Liver (tissue), 9 donors: ENCODE results near the gene MTOR. TPM values are rescaled to one million over a fixed set of nuclear protein-coding genes. Genes with fewer than 3 reads are reported as not detected.

ENCODE experiments used
- DNase-seq: peaks from one replicate; pipeline ENCODE4 v3.0.0-alpha.2; 2017; ENCODE audit warnings: low spot score
- H3K27ac ChIP-seq, 2 donors: one replicate each; pipeline ENCODE4 v1.7.0; 2013; ENCODE audit warnings: inconsistent platforms in 2 of 2, low read length in 2 of 2, control low read depth in 1 of 2, low read depth in 1 of 2, mild to moderate bottlenecking in 1 of 2
- H3K27me3 ChIP-seq, 4 donors: one replicate each; pipeline versions ENCODE4 v1.6.1 to v1.7.0; 2013; ENCODE audit warnings: low read length in 3 of 4, inconsistent platforms in 1 of 4, mild to moderate bottlenecking in 1 of 4, moderate library complexity in 1 of 4; ENCODE audit not compliant: control insufficient read depth in 4 of 4, insufficient read depth in 4 of 4
- H3K36me3 ChIP-seq, 4 donors: one replicate each; pipeline versions ENCODE4 v1.6.1 to v1.7.0; 2013; ENCODE audit warnings: low read length in 3 of 4, mild to moderate bottlenecking in 3 of 4, low read depth in 1 of 4, moderate library complexity in 1 of 4; ENCODE audit not compliant: control insufficient read depth in 4 of 4, insufficient read depth in 3 of 4
- H3K4me1 ChIP-seq, 4 donors: one replicate each; pipeline versions ENCODE4 v1.6.1 to v1.7.0; 2013; ENCODE audit warnings: low read length in 3 of 4, mild to moderate bottlenecking in 3 of 4, moderate library complexity in 1 of 4; ENCODE audit not compliant: control insufficient read depth in 4 of 4, insufficient read depth in 4 of 4
- H3K4me3 ChIP-seq, 3 donors: one replicate each; pipeline versions ENCODE4 v1.6.1 to v1.7.0; 2013; ENCODE audit warnings: low read length in 3 of 3, control low read depth in 1 of 3, low read depth in 1 of 3, mild to moderate bottlenecking in 1 of 3
- H3K9ac ChIP-seq, 2 donors: one replicate each; pipeline ENCODE4 v1.7.0; 2013; ENCODE audit warnings: low read length in 2 of 2, mild to moderate bottlenecking in 2 of 2, moderate library complexity in 2 of 2, control low read depth in 1 of 2, low read depth in 1 of 2
- H3K9me3 ChIP-seq, 4 donors: one replicate each; pipeline versions ENCODE4 v1.6.1 to v1.7.0; 2013; ENCODE audit warnings: low read length in 3 of 4; ENCODE audit not compliant: control insufficient read depth in 4 of 4
- ATF3 ChIP-seq: IDR thresholded peaks from 2 replicates; pipeline ENCODE4 v1.6.1; 2016; ENCODE audit warnings: antibody characterized with exemption
- EGR1 ChIP-seq, 2 donors: IDR thresholded peaks; 2 replicates each; pipeline ENCODE4 v1.6.1; 2016 to 2018; ENCODE audit warnings: antibody characterized with exemption in 2 of 2, low read depth in 2 of 2
- FOXA1 ChIP-seq: IDR thresholded peaks from 2 replicates; pipeline ENCODE4 v1.6.1; 2016; ENCODE audit warnings: antibody characterized with exemption
- FOXA2 ChIP-seq: IDR thresholded peaks from 2 replicates; pipeline ENCODE4 v1.6.1; 2016; ENCODE audit warnings: antibody characterized with exemption
- GABPA ChIP-seq, 2 donors: IDR thresholded peaks in 1 of 2; conservative IDR thresholded peaks in 1 of 2; 2 replicates each; pipeline ENCODE4 v1.6.1; 2016; ENCODE audit warnings: antibody characterized with exemption in 2 of 2, mild to moderate bottlenecking in 1 of 2, moderate library complexity in 1 of 2
- HNF4G ChIP-seq: IDR thresholded peaks from 2 replicates; pipeline ENCODE4 v1.6.1; 2016; ENCODE audit warnings: antibody characterized with exemption
- JUND ChIP-seq, 2 donors: IDR thresholded peaks; 2 replicates each; pipeline ENCODE4 v1.6.1; 2016; ENCODE audit warnings: antibody characterized with exemption in 2 of 2
- MAX ChIP-seq: IDR thresholded peaks from 2 replicates; pipeline ENCODE4 v1.6.1; 2016; ENCODE audit warnings: antibody characterized with exemption
- NR2F2 ChIP-seq: IDR thresholded peaks from 2 replicates; pipeline ENCODE4 v1.6.1; 2016; ENCODE audit warnings: antibody characterized with exemption
- RAD21 ChIP-seq, 2 donors: IDR thresholded peaks; 2 replicates each; pipeline ENCODE4 v1.6.1; 2016; ENCODE audit warnings: antibody characterized with exemption in 2 of 2, mild to moderate bottlenecking in 2 of 2
- REST ChIP-seq: IDR thresholded peaks from 2 replicates; pipeline ENCODE4 v1.6.1; 2016; ENCODE audit warnings: antibody characterized with exemption, mild to moderate bottlenecking
- RXRA ChIP-seq, 2 donors: IDR thresholded peaks; 2 replicates each; pipeline ENCODE4 v1.6.1; 2017 to 2018; ENCODE audit warnings: antibody characterized with exemption in 2 of 2, mild to moderate bottlenecking in 1 of 2
- SP1 ChIP-seq: IDR thresholded peaks from 2 replicates; pipeline ENCODE4 v1.6.1; 2018; ENCODE audit warnings: antibody characterized with exemption, mild to moderate bottlenecking
- TAF1 ChIP-seq: conservative IDR thresholded peaks from 2 replicates; pipeline ENCODE4 v1.6.1; 2016; ENCODE audit warnings: antibody characterized with exemption, mild to moderate bottlenecking
- YY1 ChIP-seq: IDR thresholded peaks from 2 replicates; pipeline ENCODE4 v1.6.1; 2016; ENCODE audit warnings: antibody characterized with exemption, mild to moderate bottlenecking
- ZBTB33 ChIP-seq: IDR thresholded peaks from 2 replicates; pipeline ENCODE4 v1.6.1; 2016; ENCODE audit warnings: antibody characterized with exemption
- WGBS: extraction: QIAGEN DNeasy Blood & Tissue Kit; methylation state at CpG from one replicate; pipeline ENCODE4 v1.1.7; 2013; 5-methylcytosine and 5-hydroxymethylcytosine counted together
- polyA plus RNA-seq, 2 donors: library from polyadenylated mRNA; stranded (reverse) in 1 of 2; unstranded in 1 of 2; fragments of 200-250 nt in 1 of 2; fragments of >200 nt in 1 of 2; fragmentation: Nextera tagmentation in 1 of 2; extraction: Ambion mirVana in 1 of 2; gene quantifications; one replicate each; pipeline versions ENCODE4 v1.2.1 to v1.2.3, GENCODE V29; 2013 to 2015
- total RNA-seq, 2 donors: library from RNA; depleted of rRNA; stranded (reverse); fragments of >200 nt; gene quantifications; one replicate each; pipeline ENCODE4 v1.2.3, GENCODE V29; 2014
- TF ChIP-seq, protein P1 (sequence below): fragments of 150-350 bp; IDR thresholded peaks from 2 replicates; pipeline ENCODE4 v1.5.1; 2017; ENCODE audit warnings: improper control_type of control experiment, low read depth, low read length; ENCODE audit not compliant: missing input control
- donor health status: healthy.
- donor health status: healthy.
- donor health status: healthy.
- donor health status: healthy.
- donor health status: healthy.

The MTOR gene
- total and polyA plus RNA-seq, 4 donors: 11.6 to 45.0 (median 19.9) TPM

DNA sequence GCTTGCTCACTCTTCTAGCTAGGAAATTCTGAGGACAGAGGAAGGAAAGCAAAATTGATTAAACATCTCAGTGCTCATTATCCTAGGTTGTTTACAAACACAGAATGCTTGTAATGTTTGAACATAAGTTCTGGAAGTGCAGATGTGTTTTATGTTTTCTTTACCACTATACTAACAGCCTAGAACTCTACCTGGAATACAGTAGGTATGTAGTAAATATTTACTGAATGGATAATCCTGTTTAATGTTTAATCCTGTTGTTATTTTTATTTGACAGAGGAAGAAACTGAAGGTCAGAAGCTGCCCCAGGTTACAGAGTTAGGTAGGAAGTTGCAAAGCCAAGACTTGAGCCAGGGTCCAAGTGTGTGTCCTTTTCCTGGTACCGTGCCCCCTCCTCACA, 6.1 kb downstream of the MTOR start:
- no peak for DNase-seq
- Histone ChIP-seq H3K9me3 (no peaks in the 10 kb centered on the region), H3K27ac (no peak overlapping the region), H3K9ac (no peak overlapping the region), H3K27me3 (no peaks in the 10 kb centered on the region), H3K4me3 (no peak overlapping the region), H3K4me1 (peaks cover 2 to 13% (median 9%) of the 10 kb centered on the region in 4 donors), H3K36me3 (peaks cover 19 to 62% (median 45%) of the 10 kb centered on the region in 4 donors)
- WGBS: 55% methylated on average over 1 of the region's 1 CpG
- no peak for TF ChIP-seq RAD21 (IDR thresholded peaks at IDR 0.05)
- TF ChIP-seq REST: no peak
- no peak for TF ChIP-seq JUND (IDR thresholded peaks at IDR 0.05)
- no peak for TF ChIP-seq MAX
- no peak for TF ChIP-seq NR2F2
- no peak for TF ChIP-seq GABPA (IDR thresholded peaks at IDR 0.05 in 1 of 2, conservative IDR thresholded peaks at IDR 0.05 in 1 of 2)
- no peak for TF ChIP-seq YY1
- no peak for TF ChIP-seq ZBTB33
- TF ChIP-seq SP1: no peak

- no peak for DNase-seq
- Histone ChIP-seq H3K27me3 (no peaks in the 10 kb centered on the region), H3K27ac (no peak overlapping the region), H3K4me3 (no peak overlapping the region), H3K4me1 (peaks cover 0 to 10% (median 9%) of the 10 kb centered on the region in 4 donors), H3K36me3 (peaks cover 13 to 59% (median 40%) of the 10 kb centered on the region in 4 donors), H3K9ac (no peak overlapping the region), H3K9me3 (no peaks in the 10 kb centered on the region)
- TF ChIP-seq RAD21 (IDR thresholded peaks at IDR 0.05): no peak
- no peak for TF ChIP-seq GABPA (IDR thresholded peaks at IDR 0.05 in 1 of 2, conservative IDR thresholded peaks at IDR 0.05 in 1 of 2)
- WGBS: 86% methylated on average over 8 of the region's 8 CpGs
Observed at GRCh38 chr1:11253226-11253625, 9.1 kb downstream of the MTOR start.

DNA sequence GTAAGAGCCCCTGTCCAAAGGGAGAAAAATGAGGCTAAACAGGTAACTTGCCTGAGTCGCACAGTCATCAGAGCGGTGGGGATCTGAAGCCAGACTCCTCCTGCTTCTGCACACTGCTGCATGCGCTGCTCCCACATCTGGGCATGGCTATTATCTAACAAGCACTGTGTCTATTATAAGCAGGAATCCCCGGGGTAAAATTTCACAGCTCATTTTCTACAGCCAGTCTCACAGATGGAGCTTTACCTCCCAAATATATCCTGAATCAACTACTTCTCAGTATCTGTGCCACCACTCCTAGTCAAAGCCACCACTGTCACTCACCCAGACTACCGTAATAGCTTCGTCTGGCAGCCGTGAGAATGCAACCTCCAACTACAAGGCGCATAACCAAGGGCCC, 9.8 kb downstream of the MTOR start:
- H3K4me3 ChIP-seq: no peak overlapping the region
- H3K9ac ChIP-seq: no peak overlapping the region
- H3K4me1 ChIP-seq: peaks cover 0 to 10% (median 9%) of the 10 kb centered on the region in 4 donors
- no peaks in the 10 kb centered on the region for H3K27me3 ChIP-seq
- 95% methylated on average over 8 of the region's 8 CpGs for WGBS
- H3K36me3 ChIP-seq: peaks cover 13 to 62% (median 37%) of the 10 kb centered on the region in 4 donors
- no peaks in the 10 kb centered on the region for H3K9me3 ChIP-seq
- no peak for DNase-seq
- no peak overlapping the region for H3K27ac ChIP-seq
- TF ChIP-seq SP1 (no peak), YY1 (no peak), ATF3 (no peak), TAF1 (no peak), RAD21 (IDR thresholded peaks at IDR 0.05) (no peak), FOXA1 (no peak), EGR1 (IDR thresholded peaks at IDR 0.05; ENCODE audit: low read depth in 2 of 2) (no peak), GABPA (IDR thresholded peaks at IDR 0.05 in 1 of 2, conservative IDR thresholded peaks at IDR 0.05 in 1 of 2) (no peak), FOXA2 (no peak), MAX (no peak), NR2F2 (no peak), HNF4G (no peak), RXRA (IDR thresholded peaks at IDR 0.05) (no peak), ZBTB33 (no peak)
- TF ChIP-seq, protein P1, sequence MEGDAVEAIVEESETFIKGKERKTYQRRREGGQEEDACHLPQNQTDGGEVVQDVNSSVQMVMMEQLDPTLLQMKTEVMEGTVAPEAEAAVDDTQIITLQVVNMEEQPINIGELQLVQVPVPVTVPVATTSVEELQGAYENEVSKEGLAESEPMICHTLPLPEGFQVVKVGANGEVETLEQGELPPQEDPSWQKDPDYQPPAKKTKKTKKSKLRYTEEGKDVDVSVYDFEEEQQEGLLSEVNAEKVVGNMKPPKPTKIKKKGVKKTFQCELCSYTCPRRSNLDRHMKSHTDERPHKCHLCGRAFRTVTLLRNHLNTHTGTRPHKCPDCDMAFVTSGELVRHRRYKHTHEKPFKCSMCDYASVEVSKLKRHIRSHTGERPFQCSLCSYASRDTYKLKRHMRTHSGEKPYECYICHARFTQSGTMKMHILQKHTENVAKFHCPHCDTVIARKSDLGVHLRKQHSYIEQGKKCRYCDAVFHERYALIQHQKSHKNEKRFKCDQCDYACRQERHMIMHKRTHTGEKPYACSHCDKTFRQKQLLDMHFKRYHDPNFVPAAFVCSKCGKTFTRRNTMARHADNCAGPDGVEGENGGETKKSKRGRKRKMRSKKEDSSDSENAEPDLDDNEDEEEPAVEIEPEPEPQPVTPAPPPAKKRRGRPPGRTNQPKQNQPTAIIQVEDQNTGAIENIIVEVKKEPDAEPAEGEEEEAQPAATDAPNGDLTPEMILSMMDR: no peak
